GM21723 (cell line): ENCODE results near the gene USP51.
"Not testable (repeated sequence)": the region's sequence is repeated elsewhere in the genome, so short reads cannot be mapped to it uniquely, and the experiment has no call there.

ENCODE experiments used
- ATAC-seq: cut with Tn5 transposase; IDR thresholded peaks from one replicate; pipeline ENCODE4 v1.9.1; 2021; ENCODE audit warnings: mild to moderate bottlenecking, moderate library complexity; ENCODE audit not compliant: unreplicated experiment

Gene USP51

DNA sequence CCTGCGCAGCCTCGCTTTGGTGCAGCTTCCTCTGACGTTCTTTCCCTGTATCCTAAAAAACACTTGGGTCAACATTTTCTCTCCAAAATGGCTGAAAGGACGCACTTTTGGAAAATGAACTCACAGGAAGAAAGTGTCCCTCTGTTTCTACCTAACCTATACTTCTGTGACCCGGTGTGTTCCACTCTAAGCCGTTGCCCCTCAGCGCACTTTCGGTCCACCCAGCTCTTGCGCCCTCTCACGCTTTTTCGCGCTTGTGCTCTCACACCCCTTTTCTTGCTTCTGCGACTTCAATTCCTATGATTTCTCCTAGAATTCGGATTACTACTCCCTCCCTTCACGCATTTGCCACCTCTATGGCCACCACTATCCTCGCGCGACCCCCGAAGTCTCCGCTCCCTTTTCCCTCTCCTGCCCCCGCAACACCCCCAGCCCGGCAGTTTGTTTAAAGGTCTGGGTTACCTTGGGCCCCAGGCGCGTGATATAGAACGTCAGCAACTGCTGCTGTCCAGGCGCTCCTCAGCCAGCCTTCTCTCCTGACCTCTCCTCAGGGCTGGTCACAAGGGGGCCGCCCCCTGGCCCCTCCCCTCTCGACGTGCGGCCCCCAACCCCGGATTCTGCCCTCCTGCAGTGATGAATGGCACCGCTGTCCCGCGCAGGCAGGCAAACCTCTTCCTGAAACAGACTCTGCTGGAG, at the start of gene USP51:
TSS of gene USP51 (minus strand) at position 535 of the 696 bp plus-strand sequence. CDS start 909 bp downstream, outside the sequence.
- ATAC-seq: peak; percentile 50

DNA sequence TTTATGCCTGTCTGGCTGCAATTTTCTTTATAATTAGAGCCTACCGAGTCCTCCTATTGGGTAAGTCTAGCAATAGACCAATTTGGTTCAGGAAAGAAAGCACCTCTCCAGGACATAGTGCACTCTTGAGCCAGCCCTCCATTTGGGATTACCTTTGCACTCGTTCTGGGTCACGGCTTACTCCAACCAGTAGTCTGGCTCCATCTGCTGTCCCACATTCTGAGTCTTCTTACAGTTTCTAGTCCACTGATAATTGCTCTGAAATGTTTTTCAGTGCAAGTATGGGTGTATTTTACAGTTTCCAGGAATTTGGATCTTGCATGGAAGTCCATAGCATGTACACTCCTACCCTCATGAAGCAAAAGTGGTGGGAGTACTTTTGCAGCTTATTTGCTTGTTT, 34.8 kb upstream of the USP51 start:
- no peak for ATAC-seq

DNA sequence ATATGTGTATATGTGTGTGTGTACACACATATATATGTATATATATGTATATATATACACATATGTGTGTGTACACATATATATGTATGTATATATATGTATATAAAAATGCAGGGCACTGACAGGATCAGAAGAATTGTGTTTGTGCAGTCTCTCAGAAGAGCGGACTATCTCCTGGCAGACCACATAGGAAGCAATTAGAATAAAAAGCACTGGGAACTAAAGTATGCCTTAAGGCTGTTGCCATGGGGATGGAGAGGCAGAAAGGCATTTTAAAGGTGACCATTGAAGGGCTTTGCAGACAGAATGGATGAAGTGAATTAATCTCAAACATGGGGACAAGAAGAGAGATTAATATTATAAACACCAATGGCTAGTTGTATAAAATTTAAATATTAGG, 33.7 kb upstream of the USP51 start:
- ATAC-seq: no peak

DNA sequence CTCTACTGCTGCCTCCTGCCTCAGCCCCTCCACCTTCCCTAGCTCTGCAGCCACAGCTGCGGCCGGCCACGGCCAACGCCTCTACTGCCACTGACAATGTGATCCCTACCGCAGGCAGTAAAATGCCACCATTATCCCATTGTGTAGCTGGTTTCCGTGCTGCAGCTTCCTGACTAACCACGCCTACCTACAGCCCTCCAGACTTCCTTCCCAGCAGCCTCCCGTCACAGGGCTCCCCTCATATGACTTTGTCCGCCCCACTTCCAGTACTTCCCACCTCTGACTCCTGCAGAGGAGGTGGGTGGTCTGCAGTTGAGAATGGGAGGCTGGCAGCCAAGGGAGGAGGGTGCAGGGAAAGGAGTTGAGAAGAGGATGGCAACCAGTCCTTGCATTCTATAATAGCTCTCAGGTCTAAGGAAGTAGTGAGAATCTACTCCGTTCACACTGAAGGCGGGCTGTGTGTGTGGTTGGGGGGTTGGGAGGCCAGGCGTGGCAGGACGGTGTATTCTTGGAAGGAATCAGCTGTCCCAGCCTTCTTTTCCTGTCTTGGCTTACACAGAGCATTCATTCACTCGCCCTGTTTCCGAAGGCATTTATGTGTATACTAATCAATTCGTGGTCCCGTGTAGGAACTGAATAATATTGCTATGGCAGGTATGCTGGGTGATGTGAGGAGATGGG, 33.1 kb upstream of the USP51 start:
- ATAC-seq: no peak

DNA sequence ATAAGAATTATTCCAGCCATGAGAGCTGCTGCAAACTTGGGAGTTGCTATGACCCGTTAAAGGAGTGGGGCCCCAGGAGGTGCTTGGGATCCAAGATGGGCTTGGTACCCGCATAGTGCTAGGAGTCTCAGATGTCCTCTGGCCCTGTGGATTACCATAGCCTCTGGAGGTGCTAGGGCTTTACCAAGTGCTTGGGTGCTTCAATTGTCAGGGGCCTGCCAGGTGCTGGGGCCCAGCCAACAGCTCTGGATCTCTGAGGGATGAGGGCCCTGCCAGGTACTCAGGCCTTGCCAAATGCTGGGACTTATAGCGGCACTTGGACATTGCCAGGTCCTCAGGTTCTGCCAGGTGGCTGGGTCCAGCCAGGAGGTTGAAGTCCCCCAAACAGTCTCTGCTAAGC, 32.0 kb upstream of the USP51 start:
- ATAC-seq: no peak

DNA sequence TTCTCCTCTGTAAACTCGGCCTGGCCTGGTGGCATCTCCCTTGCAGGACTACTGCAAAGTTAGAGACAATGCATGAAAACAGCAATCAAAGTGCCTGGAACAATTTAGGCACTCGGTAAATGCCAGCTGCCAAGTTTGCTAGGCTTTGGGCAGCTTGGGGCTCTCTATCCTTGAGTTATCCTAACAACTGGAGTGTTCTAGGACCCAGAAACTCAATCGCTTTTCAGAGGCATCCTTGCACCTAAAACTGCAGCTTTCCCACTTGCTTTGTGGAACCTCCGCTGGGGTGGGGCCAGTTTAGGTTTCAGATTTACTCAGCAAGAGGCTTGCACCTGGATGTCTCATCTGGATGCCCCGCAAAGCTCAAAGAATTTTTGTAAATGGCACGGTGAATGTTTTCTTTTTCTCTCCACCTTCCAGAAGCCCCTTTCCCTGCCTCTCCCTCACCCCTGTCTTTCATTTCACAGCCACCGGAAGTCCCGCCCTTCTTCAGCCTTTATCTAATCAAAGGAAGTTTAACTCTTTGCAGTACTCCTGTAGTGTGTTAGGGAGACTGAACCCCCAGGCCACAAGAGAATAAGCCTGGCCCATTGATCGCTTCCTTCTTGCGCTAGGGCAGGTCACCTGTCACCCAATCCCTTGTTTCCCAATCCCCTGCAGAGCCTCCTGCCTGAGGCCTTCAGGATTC, 27.3 kb upstream of the USP51 start:
- not testable (repeated sequence) for ATAC-seq

DNA sequence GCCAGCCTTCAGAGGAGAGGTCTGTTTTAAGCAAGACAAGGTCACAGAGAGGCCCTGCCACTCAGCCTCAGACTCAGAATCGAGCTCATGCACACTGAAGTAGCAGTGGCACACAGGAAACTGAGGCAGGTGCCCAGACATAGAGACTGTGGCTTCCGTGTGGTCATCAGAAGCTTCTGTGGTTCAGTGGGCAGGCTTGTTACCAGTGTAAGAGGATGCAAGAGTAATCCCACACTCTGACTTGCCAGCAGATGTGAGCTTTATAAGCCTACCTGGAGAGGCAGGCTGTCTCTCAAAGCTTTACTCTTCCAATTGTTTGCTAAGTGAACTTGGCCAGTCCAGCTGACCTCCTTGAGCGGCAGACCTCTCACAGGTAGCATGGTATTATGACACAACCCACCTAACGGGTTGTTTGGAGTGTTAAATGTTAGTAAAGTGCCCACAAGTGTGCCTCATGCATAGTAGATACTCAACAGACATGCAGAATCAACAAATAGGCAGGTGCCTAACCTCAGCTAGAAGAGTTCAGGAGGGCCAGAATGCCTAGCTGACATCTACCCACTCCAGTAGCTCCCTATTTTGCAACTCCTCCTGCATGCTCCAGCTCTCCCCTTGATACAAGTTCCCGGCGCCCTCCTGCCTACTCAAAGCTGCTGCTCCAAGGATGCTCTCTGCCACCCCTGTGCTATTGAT, 23.5 kb upstream of the USP51 start:
- not testable (repeated sequence) for ATAC-seq

DNA sequence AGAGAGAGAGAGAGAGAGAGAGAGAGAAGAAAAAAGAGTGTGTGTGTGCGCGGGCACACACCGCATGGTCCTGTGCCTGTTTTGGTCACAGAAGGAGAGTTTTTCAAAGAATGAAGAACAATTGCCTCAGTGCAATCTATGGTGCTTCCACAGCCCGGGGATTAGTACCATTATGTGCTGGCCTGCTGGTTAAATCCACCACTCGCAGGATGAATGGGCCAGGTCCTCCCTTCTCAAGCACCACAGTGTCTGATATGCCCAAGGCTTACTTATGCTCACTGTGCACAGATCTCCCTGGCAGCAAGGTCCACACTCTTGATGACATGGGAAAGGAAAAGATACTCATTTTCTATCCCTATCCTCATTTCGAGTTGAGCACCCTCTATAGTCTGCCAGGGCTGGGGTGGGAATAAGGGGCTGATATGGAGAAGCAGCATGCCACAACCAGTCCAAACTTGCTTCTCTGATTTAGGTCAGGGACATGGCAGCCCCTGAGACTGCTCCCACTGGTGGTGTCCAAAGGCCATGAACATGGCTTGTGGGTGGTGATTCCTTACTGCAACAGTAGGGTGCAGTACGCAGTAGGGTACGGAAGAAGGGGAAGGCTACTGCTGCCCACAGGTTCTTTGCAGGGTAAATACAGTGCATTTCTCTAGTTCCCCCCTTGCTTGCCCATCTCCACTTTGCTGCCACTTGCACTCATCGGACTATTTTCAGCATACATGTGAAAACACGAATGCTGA, 18.9 kb upstream of the USP51 start:
- peak; percentile 57 for ATAC-seq

DNA sequence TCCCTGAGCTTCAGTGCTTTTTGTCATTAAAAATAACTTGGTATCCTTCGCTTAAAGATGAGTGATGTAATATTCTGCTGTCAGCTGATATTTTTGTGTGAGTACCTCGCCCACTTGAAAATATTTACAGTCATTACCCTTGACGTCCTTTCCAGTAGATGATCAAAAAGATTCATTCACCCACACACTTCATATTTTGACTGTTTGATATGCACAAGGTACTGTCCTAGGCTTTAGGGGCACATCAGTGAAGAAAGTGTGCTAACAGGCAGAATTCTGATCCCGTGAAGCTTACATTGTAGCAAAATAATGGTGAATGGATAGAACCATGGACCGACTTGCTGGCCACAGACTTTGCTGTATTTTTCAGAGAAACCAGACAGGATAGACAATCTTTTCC, 18.1 kb upstream of the USP51 start:
- ATAC-seq: not testable (repeated sequence)

DNA sequence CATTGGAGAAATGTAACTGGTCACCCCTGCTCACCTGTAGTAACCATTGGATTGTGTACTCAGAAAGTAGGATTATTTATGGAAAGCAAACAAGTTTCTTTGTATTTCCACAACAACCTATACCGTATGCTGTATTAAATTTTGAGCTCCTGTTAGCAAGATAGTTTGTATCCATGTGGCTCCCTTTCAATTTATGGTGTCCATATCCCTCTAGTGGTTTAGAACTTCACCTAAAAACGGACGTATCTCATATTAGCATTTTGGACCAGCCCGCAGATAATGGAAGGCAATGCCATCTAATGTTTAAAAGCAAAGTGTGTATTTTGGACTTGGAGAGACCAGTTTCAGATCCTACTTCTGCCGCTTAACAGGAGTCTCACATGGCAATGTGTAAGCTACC, 17.4 kb upstream of the USP51 start:
- ATAC-seq: not testable (repeated sequence)

DNA sequence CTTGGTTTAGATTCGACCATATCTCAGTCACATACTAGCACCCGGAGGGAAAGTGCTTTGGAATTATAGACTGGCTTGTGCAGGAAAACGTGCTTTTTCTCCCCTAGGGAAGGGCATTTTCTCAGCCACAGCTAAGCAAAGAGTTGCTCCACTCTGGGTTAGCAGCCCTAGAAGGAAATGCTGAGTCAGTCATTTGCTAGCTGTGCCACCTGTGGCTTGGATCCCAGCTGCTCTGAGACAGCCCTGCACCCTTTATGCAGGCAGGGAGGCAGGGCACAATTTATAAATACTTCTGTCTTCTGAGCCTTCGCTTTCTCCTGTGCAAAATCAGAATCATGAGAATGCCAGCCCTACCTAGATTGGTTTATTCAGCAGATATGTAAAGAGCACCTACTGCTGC, 1.3 kb upstream of the USP51 start:
- ATAC-seq: no peak

DNA sequence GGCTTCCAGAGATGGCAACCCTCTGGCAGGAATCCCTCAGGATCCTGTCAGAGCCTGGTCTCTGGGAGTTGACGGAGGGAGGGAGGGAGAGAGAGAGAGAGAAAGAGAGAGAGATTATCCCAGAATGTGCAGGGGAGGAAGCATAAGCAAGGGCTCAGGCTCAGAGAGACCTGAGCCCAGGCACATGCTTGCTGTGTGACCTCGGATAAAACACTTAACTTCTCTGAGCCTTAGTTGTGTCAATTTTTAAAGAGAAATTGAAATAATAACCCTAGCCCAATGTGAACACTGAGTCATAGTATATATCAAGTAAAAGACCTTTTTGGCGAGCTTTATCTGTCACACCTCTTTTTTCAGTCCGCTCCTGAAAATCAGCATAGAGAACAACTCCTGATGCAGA, 473 bp upstream of the USP51 start:
- ATAC-seq: no peak

DNA sequence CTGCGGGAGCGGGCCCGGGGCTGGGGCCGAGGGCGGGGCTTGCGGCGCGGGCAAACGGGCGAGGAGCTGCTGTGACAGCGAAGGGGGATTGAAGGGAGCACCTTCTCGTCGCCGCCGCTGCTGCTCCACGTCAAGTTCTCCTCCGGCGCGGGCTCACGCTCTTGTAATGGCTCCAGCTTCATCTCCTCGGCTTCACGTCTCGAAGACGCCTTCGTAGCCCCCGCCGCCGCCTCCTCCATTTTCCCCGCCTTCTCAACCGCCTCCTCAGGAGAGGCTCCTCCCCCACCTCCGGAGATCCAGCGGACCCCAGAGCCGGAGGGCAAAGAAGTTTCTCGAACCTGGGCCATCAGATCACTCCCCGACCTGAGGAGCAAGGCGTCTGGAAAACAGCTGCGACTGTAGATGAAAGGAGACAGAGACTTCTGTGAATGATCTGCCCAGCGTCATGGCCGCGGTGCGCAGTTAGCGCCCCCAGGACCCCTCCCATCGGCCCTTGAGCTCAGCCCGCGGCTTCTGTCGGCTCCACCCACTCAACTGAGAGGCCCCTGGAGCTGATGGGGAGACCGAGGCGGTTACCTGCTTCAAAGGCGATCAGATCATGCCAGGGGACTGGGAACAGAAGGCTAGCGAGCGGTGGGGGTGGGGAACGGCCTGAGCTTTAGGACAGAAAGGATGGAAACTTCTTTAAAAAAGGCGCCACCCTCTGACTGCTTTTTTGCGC, 895 bp downstream of the USP51 start:
- peak; percentile 69 for ATAC-seq

DNA sequence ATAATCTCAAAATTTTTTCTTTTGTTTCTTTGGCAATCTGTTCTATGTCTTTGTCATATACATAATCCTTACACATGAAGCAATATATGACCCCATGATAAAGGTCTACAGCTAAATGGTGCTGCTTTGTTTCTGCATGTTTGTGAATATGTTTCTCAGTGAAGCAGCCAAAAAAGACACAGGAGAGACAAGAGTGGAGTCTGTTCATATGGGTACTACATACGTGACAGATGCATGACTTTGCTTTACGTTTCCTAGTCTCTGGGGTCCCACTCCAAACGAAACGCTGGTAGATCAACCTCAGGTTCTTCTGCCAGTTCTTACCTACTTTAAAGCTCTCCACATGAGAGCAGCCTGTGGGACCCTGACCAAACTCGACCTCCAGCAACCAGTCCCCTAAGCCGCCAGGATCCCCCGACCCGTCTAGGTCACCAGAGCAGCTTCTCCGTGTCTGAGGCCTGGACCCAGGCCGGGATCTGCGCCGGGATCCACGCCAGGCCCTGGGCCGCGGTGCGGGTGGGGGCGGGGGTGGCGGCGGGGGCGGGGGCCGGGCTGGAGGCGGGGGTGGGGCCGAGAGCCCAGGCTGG, 1.5 kb downstream of the USP51 start:
- ATAC-seq: no peak

DNA sequence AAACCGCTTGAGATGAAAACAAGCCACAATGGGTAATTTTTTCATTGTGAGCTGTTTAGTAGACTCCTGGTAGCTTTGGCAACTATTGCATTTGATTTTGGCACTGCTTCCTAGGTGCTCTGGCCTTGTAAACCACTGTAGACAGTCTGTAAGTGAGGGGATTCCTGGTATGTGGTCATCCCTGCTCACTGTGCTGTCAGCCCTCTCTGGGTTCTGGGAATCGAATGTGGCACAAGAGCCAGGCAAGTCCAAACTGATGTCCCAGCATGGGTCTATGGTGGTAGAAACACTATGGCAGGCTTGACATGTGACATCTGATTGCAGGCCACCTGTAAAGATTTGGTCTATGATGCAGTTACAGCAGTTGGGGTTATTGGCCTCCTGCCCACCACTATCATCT, 2.5 kb downstream of the USP51 start:
- no peak for ATAC-seq

DNA sequence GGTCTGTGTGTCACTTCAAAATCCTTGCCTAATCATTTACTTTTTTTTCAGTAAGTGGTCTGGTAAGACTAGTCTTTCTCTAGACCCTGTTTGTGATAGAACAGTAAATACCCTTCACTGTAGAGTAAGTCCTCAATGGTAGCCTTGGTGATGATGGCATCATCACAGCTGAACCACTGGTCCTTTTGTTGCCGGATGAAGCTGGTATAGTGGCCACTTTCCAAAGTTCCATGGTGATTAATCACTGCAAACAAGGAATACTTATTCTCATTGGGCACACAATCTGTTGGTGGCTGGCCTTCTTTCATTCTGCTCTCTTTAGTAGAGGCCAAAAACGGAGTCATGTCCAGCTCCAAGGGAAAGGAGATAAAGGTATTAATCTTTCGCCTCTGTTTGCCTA, 2.9 kb downstream of the USP51 start:
- no peak for ATAC-seq

DNA sequence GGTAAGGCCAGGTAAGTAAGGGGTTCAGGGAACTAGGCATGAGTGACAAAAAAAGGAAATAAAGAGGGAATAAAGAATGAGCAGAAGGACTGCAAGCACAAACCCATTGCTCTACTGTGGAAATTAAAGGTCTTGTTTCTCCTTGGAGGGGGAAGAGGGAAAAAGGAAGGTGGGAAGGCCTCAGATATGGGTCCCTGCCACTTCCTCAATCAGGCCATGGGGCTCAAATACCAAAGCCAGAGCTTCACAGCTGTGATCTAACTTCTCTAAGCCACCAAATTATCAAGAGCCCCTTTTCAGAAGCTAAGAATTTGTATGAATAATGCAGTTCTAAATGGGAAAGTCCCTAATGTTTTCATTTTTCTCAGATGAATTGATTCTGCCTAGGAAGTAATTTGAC, 4.7 kb downstream of the USP51 start:
- no peak for ATAC-seq

DNA sequence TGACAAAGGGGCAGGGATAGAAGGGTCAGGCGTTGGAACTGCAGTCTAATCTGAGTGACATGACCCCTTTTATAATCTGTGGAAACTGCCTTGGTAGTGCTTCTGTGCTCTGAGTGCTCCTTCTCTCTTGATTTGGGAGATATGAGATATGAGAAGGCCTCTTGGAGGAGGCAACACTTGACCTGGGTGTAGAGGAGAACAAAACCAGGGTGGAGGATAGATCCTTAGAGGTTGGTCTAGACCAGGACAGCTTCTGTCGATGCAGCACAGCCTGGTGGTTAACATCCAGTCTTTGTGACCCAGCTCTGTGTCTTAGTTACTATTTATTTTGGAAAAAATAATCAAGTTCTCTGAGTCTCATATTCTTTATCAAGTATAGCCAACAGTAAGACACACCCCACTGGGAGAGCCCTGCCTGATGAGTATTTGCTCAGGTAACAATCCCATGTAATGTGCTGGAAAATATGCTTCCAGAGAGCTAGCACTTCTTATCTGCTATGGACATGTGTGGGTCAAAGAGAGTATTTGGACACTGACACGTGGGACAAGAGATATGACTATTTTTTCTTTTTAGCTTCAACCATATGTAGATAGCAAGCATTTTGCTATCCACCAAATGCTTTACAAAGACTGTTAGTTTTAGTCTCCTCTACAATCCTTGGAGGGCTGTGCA, 9.1 kb downstream of the USP51 start:
- no peak for ATAC-seq

DNA sequence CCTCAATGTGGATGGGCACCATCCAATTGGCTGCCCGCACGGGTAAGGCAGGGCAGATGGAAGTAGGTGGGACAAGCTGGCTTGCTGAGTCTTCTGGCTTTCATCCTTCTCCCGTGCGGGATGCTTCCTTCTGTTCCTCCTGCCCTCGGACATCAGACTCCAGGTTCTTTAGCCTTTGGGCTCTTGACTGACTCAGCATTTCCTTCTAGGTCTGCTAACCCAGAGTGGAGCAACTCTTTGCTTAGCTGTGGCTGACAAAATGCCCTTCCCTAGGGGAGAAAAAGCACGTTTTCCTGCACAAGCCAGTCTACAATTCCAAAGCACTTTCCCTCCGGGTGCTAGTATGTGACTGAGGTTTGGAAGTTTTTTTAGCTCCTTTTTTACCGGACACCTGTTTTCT, 9.7 kb downstream of the USP51 start:
- not testable (repeated sequence) for ATAC-seq
